GM23338 (cell line): ENCODE data around the gene NECAB3.
"Not testable (repeated sequence)": the region's sequence is repeated elsewhere in the genome, so short reads cannot be mapped to it uniquely, and the experiment has no call there.

Experiments used
- CTCF ChIP-seq, 2 experiments: fragments of 200-600 bp in 1 of 2; sonication (generic) in 1 of 2; conservative IDR thresholded peaks; 2 replicates each; pipeline versions ENCODE4 v1.5.1 to v1.6.1; 2016 to 2017; ENCODE audit warnings: antibody characterized with exemption in 2 of 2, low read depth in 2 of 2, mild to moderate bottlenecking in 2 of 2, moderate library complexity in 1 of 2
- EZH2 ChIP-seq: fragments of 200-600 bp; sonication (generic); IDR thresholded peaks from one replicate; pipeline ENCODE4 v1.8.0; 2017; ENCODE audit warnings: antibody characterized with exemption, mild to moderate bottlenecking, low read depth; ENCODE audit not compliant: unreplicated experiment
- EZH2phosphoT487 ChIP-seq: fragments of 200-600 bp; sonication (generic); IDR thresholded peaks from one replicate; pipeline ENCODE4 v1.8.1; 2018; ENCODE audit warnings: antibody characterized with exemption; ENCODE audit not compliant: unreplicated experiment
- JUNB ChIP-seq: IDR thresholded peaks from one replicate; pipeline ENCODE4 v1.6.1; 2016; ENCODE audit warnings: antibody characterized with exemption; ENCODE audit not compliant: unreplicated experiment

- not testable (repeated sequence) for TF ChIP-seq JUNB; EZH2; CTCF (conservative IDR thresholded peaks at IDR 0.05; ENCODE audit: low read depth in 2 of 2); EZH2phosphoT487
Measured at GRCh38 chr20:33700696-33701441, 26.6 kb upstream of the NECAB3 start.
